HCT116 (cell line): ENCODE measurements around the gene OR4X1. TPM values are rescaled to one million over a fixed set of nuclear protein-coding genes. Genes with fewer than 3 reads are reported as not detected.

ENCODE experiments used
- ATAC-seq: fragments of 200-7000 bp; cut with Tn5 transposase; 2 replicates; pipeline ENCODE4 v1.9.1; 2020; ENCODE audit warnings: mild to moderate bottlenecking, moderate library complexity
- BruUV-seq: library from RNA; stranded (reverse); fragments of 400-500 nt; replicated peaks from 2 replicates; lab custom pipeline; 2021; lab: Mats Ljungman, UMichigan
- CTCF ChIA-PET: fragments of 300-600 bp; sonication (Branson Sonifier 250); formaldehyde crosslinking; loops from one replicate; lab custom pipeline; 2021; ENCODE audit warnings: antibody characterized with exemption; lab: Charles Lee
- POLR2A ChIA-PET: fragments of 300-600, 350-600 bp; sonication (Branson Sonifier 250); formaldehyde crosslinking; loops from one replicate; lab custom pipeline; 2021; ENCODE audit warnings: antibody characterized with exemption; lab: Charles Lee
- RAD21 ChIA-PET, 2 experiments: fragments of 300-600 bp; sonication (Branson Sonifier 250); formaldehyde crosslinking; loops; one replicate each; lab custom pipeline; 2023; ENCODE audit warnings: low total read pairs in 2 of 2; ENCODE audit not compliant: uncharacterized antibody in 2 of 2, unreplicated experiment in 2 of 2, low non-redundant PET in 1 of 2; lab: Charles Lee
- DNase-seq: peaks from one replicate; pipeline ENCODE4 v3.0.0-alpha.2; 2010; ENCODE audit warnings: low read depth, low spot score
- H2AFZ ChIP-seq: fragments of 200-600 bp; shearing (Covaris generic), sonication (generic); 2 replicates; pipeline ENCODE4 v1.6.1; 2017; ENCODE audit warnings: low read depth, mixed run types, mixed read lengths, antibody characterized with exemption, low read length; ENCODE audit not compliant: poor library complexity, severe bottlenecking
- H3K27ac ChIP-seq: 2 replicates; pipeline ENCODE4 v1.5.1; 2012; ENCODE audit warnings: low read depth, low read length
- H3K27me3 ChIP-seq: fragments of 200-600 bp; sonication (generic); 2 replicates; pipeline ENCODE4 v1.6.1; 2016; ENCODE audit warnings: mixed run types, low read length, mixed read lengths; ENCODE audit not compliant: insufficient read depth
- H3K36me3 ChIP-seq, 2 experiments: fragments of 200-500 bp in 1 of 2; fragments of 200-600 bp in 1 of 2; sonication (Bioruptor generic) in 1 of 2; sonication (generic) in 1 of 2; 2 replicates each; pipeline versions ENCODE4 v1.5.1 to v1.6.1; 2014 to 2016; ENCODE audit warnings: low read length in 2 of 2, inconsistent platforms in 1 of 2, mixed read lengths in 1 of 2, mixed run types in 1 of 2; ENCODE audit not compliant: insufficient read depth in 2 of 2, control insufficient read depth in 1 of 2
- H3K4me1 ChIP-seq, 2 experiments: fragments of 200-600 bp in 1 of 2; sonication (generic) in 1 of 2; 2 replicates each; pipeline versions ENCODE4 v1.5.1 to v1.6.1; 2012 to 2017; ENCODE audit warnings: low read length in 2 of 2, inconsistent platforms in 1 of 2, mild to moderate bottlenecking in 1 of 2, mixed read lengths in 1 of 2, mixed run types in 1 of 2, moderate library complexity in 1 of 2; ENCODE audit not compliant: insufficient read depth in 2 of 2, control insufficient read depth in 1 of 2
- H3K4me2 ChIP-seq: fragments of 200-600 bp; sonication (generic); 2 replicates; pipeline ENCODE4 v1.6.1; 2017; ENCODE audit warnings: mixed run types, low read length, mixed read lengths
- H3K4me3 ChIP-seq, 2 experiments: fragments of 200-600 bp in 1 of 2; sonication (generic) in 1 of 2; replicated peaks in 1 of 2; 2 replicates each; pipeline ENCODE4 v1.5.1; 2011 to 2016; ENCODE audit warnings: low read length in 2 of 2, control low read depth in 1 of 2, low read depth in 1 of 2, mild to moderate bottlenecking in 1 of 2, mixed read lengths in 1 of 2, mixed run types in 1 of 2
- H3K79me2 ChIP-seq: fragments of 200-600 bp; sonication (generic); 2 replicates; pipeline ENCODE4 v1.6.1; 2017; ENCODE audit warnings: mild to moderate bottlenecking, mixed run types, low read length, moderate library complexity, mixed read lengths; ENCODE audit not compliant: insufficient read depth
- H3K9ac ChIP-seq: fragments of 200-600 bp; sonication (generic); 2 replicates; pipeline ENCODE4 v1.6.1; 2016; ENCODE audit warnings: low read length, mixed read lengths
- H3K9me2 ChIP-seq: fragments of 200-600 bp; sonication (generic), shearing (Covaris generic); 2 replicates; pipeline ENCODE4 v1.6.1; 2017; ENCODE audit warnings: mixed run types, mild to moderate bottlenecking, moderate library complexity; ENCODE audit not compliant: insufficient read depth
- H3K9me3 ChIP-seq, 2 experiments: fragments of 200-500 bp in 1 of 2; fragments of 200-600 bp in 1 of 2; sonication (Bioruptor generic) in 1 of 2; sonication (generic) in 1 of 2; 2 replicates each; pipeline ENCODE4 v1.6.1; 2014 to 2017; ENCODE audit warnings: low read length in 2 of 2, mixed read lengths in 2 of 2, inconsistent platforms in 1 of 2, low read depth in 1 of 2, mild to moderate bottlenecking in 1 of 2, mixed run types in 1 of 2, moderate library complexity in 1 of 2; ENCODE audit not compliant: control insufficient read depth in 1 of 2, insufficient read depth in 1 of 2
- H4K20me1 ChIP-seq: fragments of 200-600 bp; sonication (generic), shearing (Covaris generic); 2 replicates; pipeline ENCODE4 v1.6.1; 2017; ENCODE audit warnings: mixed run types, mild to moderate bottlenecking, moderate library complexity; ENCODE audit not compliant: insufficient read depth
- ATF3 ChIP-seq: IDR thresholded peaks from 2 replicates; pipeline ENCODE4 v1.6.1; 2012
- CBX3 ChIP-seq: IDR thresholded peaks from 2 replicates; pipeline ENCODE4 v1.6.1; 2012; ENCODE audit warnings: low read depth
- CEBPB ChIP-seq: IDR thresholded peaks from 2 replicates; pipeline ENCODE4 v1.6.1; 2012; ENCODE audit warnings: low read depth
- CTCF ChIP-seq, 3 experiments: fragments of 200-600 bp in 1 of 3; sonication (generic) in 1 of 3; IDR thresholded peaks in 2 of 3; conservative IDR thresholded peaks in 1 of 3; 2 replicates each; pipeline ENCODE4 v1.5.1; 2012 to 2017; ENCODE audit warnings: low read depth in 2 of 3, low read length in 2 of 3, antibody characterized with exemption in 1 of 3, borderline replicate concordance in 1 of 3, control low read depth in 1 of 3, mild to moderate bottlenecking in 1 of 3, mixed read lengths in 1 of 3, mixed run types in 1 of 3, moderate library complexity in 1 of 3; ENCODE audit not compliant: insufficient read depth in 1 of 3
- ELF1 ChIP-seq: IDR thresholded peaks from 2 replicates; pipeline ENCODE4 v1.6.1; 2012; ENCODE audit warnings: low read depth, borderline replicate concordance
- EZH2 ChIP-seq: fragments of 200-600 bp; sonication (generic); IDR thresholded peaks from 2 replicates; pipeline ENCODE4 v1.6.1; 2017; ENCODE audit warnings: antibody characterized with exemption, mixed run types
- EZH2phosphoT487 ChIP-seq: fragments of 200-600 bp; IDR thresholded peaks from 2 replicates; pipeline ENCODE4 v1.6.1; 2018; ENCODE audit warnings: antibody characterized with exemption, borderline replicate concordance
- FOSL1 ChIP-seq: IDR thresholded peaks from 2 replicates; pipeline ENCODE4 v1.6.1; 2012; ENCODE audit warnings: low read depth
- MAX ChIP-seq: IDR thresholded peaks from 2 replicates; pipeline ENCODE4 v1.6.1; 2012
- POLR2A ChIP-seq: IDR thresholded peaks from 2 replicates; pipeline ENCODE4 v1.7.0; 2011; ENCODE audit warnings: borderline replicate concordance; ENCODE audit not compliant: insufficient read depth, insufficient read length; ENCODE audit errors: extremely low read depth
- POLR2AphosphoS5 ChIP-seq: IDR thresholded peaks from 2 replicates; pipeline ENCODE4 v1.6.1; 2011; ENCODE audit warnings: mild to moderate bottlenecking, low read depth, low read length, moderate library complexity
- RAD21 ChIP-seq: IDR thresholded peaks from 2 replicates; pipeline ENCODE4 v1.6.1; 2012; ENCODE audit warnings: low read depth, mild to moderate bottlenecking
- REST ChIP-seq: IDR thresholded peaks from 2 replicates; pipeline ENCODE4 v1.6.1; 2012; ENCODE audit warnings: low read depth
- SIN3A ChIP-seq: IDR thresholded peaks from 2 replicates; pipeline ENCODE4 v1.6.1; 2012; ENCODE audit warnings: low read depth
- SP1 ChIP-seq: IDR thresholded peaks from 2 replicates; pipeline ENCODE4 v1.6.1; 2012; ENCODE audit warnings: low read depth
- SRF ChIP-seq: IDR thresholded peaks from 2 replicates; pipeline ENCODE4 v1.6.1; 2012; ENCODE audit warnings: low read depth
- TCF7L2 ChIP-seq: IDR thresholded peaks from 2 replicates; pipeline ENCODE4 v1.7.0; 2011; ENCODE audit warnings: borderline replicate concordance, inconsistent platforms; ENCODE audit not compliant: insufficient read depth, insufficient read length; ENCODE audit errors: extremely low read depth
- ZBTB33 ChIP-seq: IDR thresholded peaks from 2 replicates; pipeline ENCODE4 v1.6.1; 2011; ENCODE audit warnings: mild to moderate bottlenecking, low read length, moderate library complexity; ENCODE audit not compliant: insufficient replicate concordance; ENCODE audit errors: extremely low read depth
- ZFX ChIP-seq: fragments of 450-650 bp; IDR thresholded peaks from 2 replicates; pipeline ENCODE4 v1.6.1; 2017
- intact Hi-C: fragments of 100-400 bp; cut with micrococcal nuclease; formaldehyde crosslinking; loops from 2 replicates; pipeline ENCODE4 v1.10.0; 2022
- total RNA-seq: library from RNA; stranded (reverse); gene quantifications from one replicate; pipeline ENCODE4 v1.2.1, GENCODE V29; 2021; ENCODE audit not compliant: unreplicated experiment

Gene OR4X1
- total RNA-seq, 1 experiment from 2014 or later, result not detected

GRCh38 chr11:48270621-48271020 lies 7.0 kb downstream of the OR4X1 start:
- ChIA-PET POLR2A (no interaction called here), RAD21 (no interaction called here), CTCF (no interaction called here)
- Histone ChIP-seq H3K27me3 (no peaks in the 10 kb centered on the region), H4K20me1 (no peaks in the 10 kb centered on the region), H3K9me2 (no peaks in the 10 kb centered on the region), H3K4me1 (no peaks in the 10 kb centered on the region), H3K79me2 (no peaks in the 10 kb centered on the region), H3K9me3 (no peaks in the 10 kb centered on the region), H3K27ac (no peak overlapping the region), H3K4me2 (no peak overlapping the region), H2AFZ (no peak overlapping the region), H3K4me3 (no peak overlapping the region), H3K9ac (no peak overlapping the region), H3K36me3 (no peaks in the 10 kb centered on the region)
- DNase-seq (no peak), ATAC-seq (no peak)
- no peak for TF ChIP-seq TCF7L2
- no peak for TF ChIP-seq SP1
- no peak for TF ChIP-seq MAX
- TF ChIP-seq FOSL1, result no peak
- TF ChIP-seq ATF3, result no peak
- TF ChIP-seq SIN3A, result no peak
- TF ChIP-seq CEBPB, result no peak
- TF ChIP-seq EZH2, result no peak
- no peak for TF ChIP-seq ZFX
- no peak for TF ChIP-seq REST
- TF ChIP-seq CTCF (IDR thresholded peaks at IDR 0.05 in 2 of 3, conservative IDR thresholded peaks at IDR 0.05 in 1 of 3; ENCODE audit: borderline replicate concordance in 1 of 3, insufficient read depth in 1 of 3, low read depth in 2 of 3, low read length in 2 of 3), result no peak
- no peak for TF ChIP-seq ELF1
- TF ChIP-seq CBX3, result no peak
- no peak for TF ChIP-seq SRF
- no peak for TF ChIP-seq RAD21
- no peak for TF ChIP-seq ZBTB33
- TF ChIP-seq POLR2A, result no peak
- no peak for TF ChIP-seq POLR2AphosphoS5
- no peak for TF ChIP-seq EZH2phosphoT487
- no TSS peak for BruUV-seq
- intact Hi-C loops, result no loop called here
